OCI-LY3 (cell line): ENCODE results near the gene DYNLL2.

ENCODE experiments used
- EZH2phosphoT487 ChIP-seq: fragments of 200-600 bp; shearing (Covaris generic); IDR thresholded peaks from 2 replicates; pipeline ENCODE4 v1.6.1; 2018; ENCODE audit warnings: antibody characterized with exemption, mixed run types, low read depth
- TF ChIP-seq, protein P1 (sequence below): fragments of 200-600, 300-600 bp; sonication (generic); IDR thresholded peaks from 2 replicates; pipeline ENCODE4 v1.5.1; 2014; ENCODE audit warnings: antibody characterized with exemption, low read length, low read depth

DNA sequence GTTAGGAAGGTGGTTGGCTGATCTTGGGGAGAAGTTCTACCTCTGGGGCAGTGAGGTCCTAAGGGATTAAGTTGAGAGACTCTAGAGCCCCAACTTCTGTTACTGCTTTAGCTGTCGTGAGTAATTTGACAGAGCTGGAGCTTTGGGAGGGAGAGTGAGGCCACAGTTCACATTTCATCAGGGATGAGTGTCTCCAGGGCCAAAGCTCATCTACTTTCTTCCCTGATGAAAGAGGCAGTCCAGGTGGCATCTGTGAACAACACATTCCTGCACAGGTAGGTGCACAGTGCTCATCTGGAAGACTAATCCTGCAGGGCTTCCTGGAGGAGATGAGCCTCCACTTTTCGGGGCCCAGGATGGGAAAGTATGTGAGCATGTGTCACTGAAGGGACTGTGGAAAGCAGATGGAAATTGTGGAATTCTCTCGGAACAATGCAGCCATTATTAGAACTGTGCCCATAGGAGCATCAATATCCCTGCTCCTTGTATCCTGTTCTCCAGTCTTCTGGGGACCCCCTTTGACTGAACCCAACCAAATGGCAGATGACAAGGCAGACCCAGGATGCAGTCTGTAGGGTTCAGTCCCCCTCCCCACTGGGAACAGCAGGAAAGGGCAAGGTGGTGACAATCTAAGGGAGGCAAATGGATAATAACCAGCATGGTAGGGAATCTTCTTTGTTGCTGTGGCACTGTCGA lies 9.0 kb downstream of the DYNLL2 start:
- TF ChIP-seq, protein P1, sequence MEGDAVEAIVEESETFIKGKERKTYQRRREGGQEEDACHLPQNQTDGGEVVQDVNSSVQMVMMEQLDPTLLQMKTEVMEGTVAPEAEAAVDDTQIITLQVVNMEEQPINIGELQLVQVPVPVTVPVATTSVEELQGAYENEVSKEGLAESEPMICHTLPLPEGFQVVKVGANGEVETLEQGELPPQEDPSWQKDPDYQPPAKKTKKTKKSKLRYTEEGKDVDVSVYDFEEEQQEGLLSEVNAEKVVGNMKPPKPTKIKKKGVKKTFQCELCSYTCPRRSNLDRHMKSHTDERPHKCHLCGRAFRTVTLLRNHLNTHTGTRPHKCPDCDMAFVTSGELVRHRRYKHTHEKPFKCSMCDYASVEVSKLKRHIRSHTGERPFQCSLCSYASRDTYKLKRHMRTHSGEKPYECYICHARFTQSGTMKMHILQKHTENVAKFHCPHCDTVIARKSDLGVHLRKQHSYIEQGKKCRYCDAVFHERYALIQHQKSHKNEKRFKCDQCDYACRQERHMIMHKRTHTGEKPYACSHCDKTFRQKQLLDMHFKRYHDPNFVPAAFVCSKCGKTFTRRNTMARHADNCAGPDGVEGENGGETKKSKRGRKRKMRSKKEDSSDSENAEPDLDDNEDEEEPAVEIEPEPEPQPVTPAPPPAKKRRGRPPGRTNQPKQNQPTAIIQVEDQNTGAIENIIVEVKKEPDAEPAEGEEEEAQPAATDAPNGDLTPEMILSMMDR, result no peak
- no peak for TF ChIP-seq EZH2phosphoT487
